ENCODE results near the gene PARN.
"Not testable (repeated sequence)": the region's sequence is repeated elsewhere in the genome, so short reads cannot be mapped to it uniquely, and the experiment has no call there.

The PARN gene

GRCh38 chr16:14472357-14472756, 157.7 kb downstream of the PARN start:
- no peak for DNase-seq (ENCODE audit: low spot score)

- no peak for DNase-seq (ENCODE audit: low spot score)
These were observed 159.3 kb downstream of the PARN start for GRCh38 chr16:14470788-14471187.

GRCh38 chr16:14465799-14466198, 164.3 kb downstream of the PARN start:
- DNase-seq (ENCODE audit: low spot score): no peak

- no peak for DNase-seq (ENCODE audit: low spot score)
These were observed 165.3 kb downstream of the PARN start for GRCh38 chr16:14464796-14465195.

- no peak for DNase-seq (ENCODE audit: low spot score)
These were observed 165.9 kb downstream of the PARN start for GRCh38 chr16:14464192-14464591.

GRCh38 chr16:14462811-14463210, 167.2 kb downstream of the PARN start:
- no peak for DNase-seq (ENCODE audit: low spot score)

GRCh38 chr16:14460726-14461125, 169.3 kb downstream of the PARN start:
- DNase-seq (ENCODE audit: low spot score): no peak

- no peak for DNase-seq (ENCODE audit: low spot score)
These were observed 171.5 kb downstream of the PARN start for GRCh38 chr16:14458576-14458975.

- DNase-seq (ENCODE audit: low spot score): no peak
These were observed 173.1 kb downstream of the PARN start for GRCh38 chr16:14456793-14457481.

- no peak for DNase-seq (ENCODE audit: low spot score)
These were observed 174.5 kb downstream of the PARN start for GRCh38 chr16:14455573-14455972.

GRCh38 chr16:14454391-14454790, 175.7 kb downstream of the PARN start:
- DNase-seq (ENCODE audit: low spot score): no peak

- DNase-seq (ENCODE audit: low spot score): no peak
These were observed 178.0 kb downstream of the PARN start for GRCh38 chr16:14452066-14452465.

GRCh38 chr16:14450846-14451245, 179.2 kb downstream of the PARN start:
- DNase-seq (ENCODE audit: low spot score): no peak

GRCh38 chr16:14449790-14450480, 180.1 kb downstream of the PARN start:
- no peak for DNase-seq (ENCODE audit: low spot score)

- DNase-seq (ENCODE audit: low spot score): no peak
These were observed 180.7 kb downstream of the PARN start for GRCh38 chr16:14449334-14449733.

GRCh38 chr16:14448879-14449278, 181.2 kb downstream of the PARN start:
- no peak for DNase-seq (ENCODE audit: low spot score)

GRCh38 chr16:14447783-14448182, 182.3 kb downstream of the PARN start:
- DNase-seq (ENCODE audit: low spot score): no peak

- no peak for DNase-seq (ENCODE audit: low spot score)
These were observed 183.3 kb downstream of the PARN start for GRCh38 chr16:14446796-14447195.

- DNase-seq (ENCODE audit: low spot score): no peak
These were observed 183.9 kb downstream of the PARN start for GRCh38 chr16:14445937-14446715.

- no peak for DNase-seq (ENCODE audit: low spot score)
These were observed 184.9 kb downstream of the PARN start for GRCh38 chr16:14444979-14445810.

GRCh38 chr16:14441533-14441932, 188.5 kb downstream of the PARN start:
- not testable (repeated sequence) for DNase-seq (ENCODE audit: low spot score)

GRCh38 chr16:14438256-14438655, 191.8 kb downstream of the PARN start:
- no peak for DNase-seq (ENCODE audit: low spot score)

Data from CD4-positive, alpha-beta T cell treated with Interleukin-6 at 100 ng/mL for 8 hours (primary cell).